Right ventricle myocardium superior (tissue), 1 donor: Measurements from ENCODE around the gene SH3GL2. TPM values are rescaled to one million over a fixed set of nuclear protein-coding genes. Genes with fewer than 3 reads are reported as not detected.
A peak's percentile ranks its signal among the peaks of the same experiment; 100 is the strongest.

Experiments
- ATAC-seq: fragments of 200-7000 bp; cut with Tn5 transposase; one replicate; pipeline ENCODE4 v1.9.1; 2020; ENCODE audit warnings: mild to moderate bottlenecking; ENCODE audit not compliant: poor library complexity
- DNase-seq: peaks from one replicate; pipeline ENCODE4 v3.0.0-alpha.2; 2020
- intact Hi-C: fragments of 100-400 bp; cut with DNase I; formaldehyde crosslinking; loops from one replicate; pipeline ENCODE4 v1.11.2; 2022
- long read RNA-seq: library from polyadenylated mRNA; unstranded; transcript quantifications from one replicate; pipeline ENCODE4 v2.0.0, GENCODE V29; 2021
- total RNA-seq: library from RNA; stranded (reverse); fragmentation: NEBNext Ultra II Directional; extraction: Animal tissue kit (Norgen Biotek cat#: 25700); gene quantifications from one replicate; pipeline ENCODE4 v1.2.1, GENCODE V29; 2021
- donor health status: DM: no; HTN: yes; CAD: no; lungs with severe emphysema.

SH3GL2 gene
- not detected for total RNA-seq
- long read RNA-seq, result 0 reads

GRCh38 chr9:17578911-17579793, at the start of gene SH3GL2:
Gene SH3GL2 (plus strand): TSS chr9:17579066.
- peak; percentile 44 for DNase-seq
- intact Hi-C loops, result no loop called here
- peak; percentile 63 for ATAC-seq

- intact Hi-C loops, result loop anchor here (2.0 to 5.0 kb wide), 2 partner anchors 271 to 686 kb away; no protein-coding TSS in a partner anchor
- DNase-seq (no peak), ATAC-seq (peak; percentile 55)
Measured at GRCh38 chr9:17531642-17532254, 47.1 kb upstream of the SH3GL2 start.

- DNase-seq (no peak), ATAC-seq (no peak)
- intact Hi-C loops, result loop anchor here (5.0 kb wide), 1 partner anchor 685 kb away; no protein-coding TSS in a partner anchor
Measured at GRCh38 chr9:17532461-17532860, 46.4 kb upstream of the SH3GL2 start.

GRCh38 chr9:17535176-17535575, 43.7 kb upstream of the SH3GL2 start:
- DNase-seq, result no peak
- no peak for ATAC-seq
- intact Hi-C loops, result no loop called here

DNA sequence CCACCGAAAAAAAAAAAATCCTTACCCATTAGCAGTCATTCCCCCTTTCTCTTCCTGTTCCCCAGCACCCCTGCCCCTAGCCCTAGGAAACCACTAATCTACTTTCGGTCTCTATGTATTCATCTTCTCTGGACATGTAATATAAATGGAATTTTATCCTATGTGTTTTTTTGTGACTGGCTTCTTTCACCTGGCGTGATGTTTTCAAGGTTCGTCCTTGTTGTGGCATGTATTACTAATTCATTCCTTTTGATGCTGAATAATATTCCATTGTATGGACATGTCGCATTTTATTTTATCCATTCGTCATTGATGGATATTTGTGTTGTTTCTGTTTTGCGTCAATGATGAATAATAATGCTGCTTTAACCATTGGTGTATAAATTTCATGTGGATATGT, 42.8 kb upstream of the SH3GL2 start:
- DNase-seq, result no peak
- ATAC-seq, result no peak
- intact Hi-C loops, result no loop called here

DNA sequence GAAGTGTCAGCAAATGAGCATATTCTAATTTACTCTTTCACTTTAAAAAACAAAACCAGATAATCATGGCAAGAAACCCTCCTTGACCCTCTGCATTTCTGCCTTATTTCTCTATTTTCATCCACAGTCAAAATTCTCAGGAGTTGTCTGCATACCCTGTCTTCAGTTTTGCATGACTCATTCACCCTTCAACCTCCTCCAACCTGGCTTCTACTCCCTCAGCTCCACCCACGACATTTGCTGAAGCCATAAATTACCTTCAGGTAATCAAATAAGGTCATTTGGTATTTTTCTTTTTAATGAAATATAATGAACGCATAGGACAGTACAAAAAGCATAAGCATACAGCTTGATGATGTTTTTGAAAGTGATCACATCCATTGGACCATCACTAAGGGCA, 27.8 kb upstream of the SH3GL2 start:
- ATAC-seq, result no peak

GRCh38 chr9:17555362-17556054, 23.4 kb upstream of the SH3GL2 start:
- intact Hi-C loops, result no loop called here
- ATAC-seq (no peak), DNase-seq (no peak)

More for the DNA sequence above, 27.8 kb upstream of the SH3GL2 start:
- DNase-seq, result no peak
- intact Hi-C loops, result no loop called here

GRCh38 chr9:17556255-17556654, 22.6 kb upstream of the SH3GL2 start:
- ATAC-seq (no peak), DNase-seq (no peak)
- intact Hi-C loops, result no loop called here

DNA sequence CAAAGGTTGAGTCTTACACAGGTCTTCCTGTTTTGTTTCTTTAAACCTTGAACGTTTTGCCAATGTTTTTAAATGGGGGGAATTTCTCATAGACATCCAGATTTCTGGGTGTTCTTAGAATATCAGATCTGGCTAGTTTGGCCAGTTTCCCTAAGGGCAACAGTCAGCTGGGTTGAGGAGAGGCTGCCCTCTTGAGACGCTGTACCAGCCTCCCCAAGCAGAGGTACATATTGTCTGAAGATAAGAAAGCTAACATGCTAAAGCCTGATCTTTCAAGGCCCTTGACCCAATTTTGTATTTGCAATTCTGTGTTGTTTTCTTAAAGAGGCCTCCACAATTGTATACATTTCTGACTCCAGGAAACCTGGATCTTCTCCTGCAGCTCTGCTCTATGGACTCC, 21.9 kb upstream of the SH3GL2 start:
- ATAC-seq (no peak), DNase-seq (no peak)
- intact Hi-C loops, result no loop called here

GRCh38 chr9:17571825-17572224, 7.0 kb upstream of the SH3GL2 start:
- ATAC-seq (no peak), DNase-seq (no peak)
- intact Hi-C loops, result no loop called here

GRCh38 chr9:17574342-17574741, 4.5 kb upstream of the SH3GL2 start:
- intact Hi-C loops, result no loop called here
- DNase-seq, result no peak
- ATAC-seq, result no peak

GRCh38 chr9:17578577-17578910, 322 bp upstream of the SH3GL2 start:
- intact Hi-C loops, result no loop called here
- peak; percentile 35 for DNase-seq
- ATAC-seq, result no peak

- intact Hi-C loops, result no loop called here
- DNase-seq, result no peak
Measured at GRCh38 chr9:17580119-17580518, 1.3 kb downstream of the SH3GL2 start.

GRCh38 chr9:17587113-17587512, 8.2 kb downstream of the SH3GL2 start:
- intact Hi-C loops, result no loop called here
- no peak for DNase-seq
- no peak for ATAC-seq

More at GRCh38 chr9:17580119-17580518, 1.3 kb downstream of the SH3GL2 start:
- no peak for ATAC-seq

GRCh38 chr9:17588395-17588794, 9.5 kb downstream of the SH3GL2 start:
- ATAC-seq (no peak), DNase-seq (no peak)
- intact Hi-C loops, result no loop called here

GRCh38 chr9:17588941-17589340, 10.1 kb downstream of the SH3GL2 start:
- intact Hi-C loops, result no loop called here
- DNase-seq (no peak), ATAC-seq (no peak)

DNA sequence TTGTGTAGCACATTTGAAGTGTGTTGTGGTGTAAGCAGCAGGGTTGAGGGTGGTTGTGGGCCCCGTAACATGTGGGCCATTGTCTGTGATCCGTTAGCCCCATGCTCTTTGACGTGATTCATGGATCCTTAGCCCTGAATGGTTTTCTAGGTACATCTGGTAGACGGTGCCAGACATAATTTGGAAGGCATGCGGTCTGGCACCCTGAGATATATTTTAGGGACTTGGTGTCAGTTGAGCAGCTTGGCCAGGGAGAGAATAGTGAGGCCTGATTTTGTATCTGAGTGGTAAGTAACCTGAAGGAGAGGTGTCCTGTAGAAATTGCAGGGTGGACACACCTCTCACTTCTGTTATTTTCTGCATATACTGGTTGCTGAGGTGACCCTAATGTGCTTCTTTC, 10.9 kb downstream of the SH3GL2 start:
- intact Hi-C loops, result no loop called here
- peak; percentile 46 for ATAC-seq
- DNase-seq, result no peak

DNA sequence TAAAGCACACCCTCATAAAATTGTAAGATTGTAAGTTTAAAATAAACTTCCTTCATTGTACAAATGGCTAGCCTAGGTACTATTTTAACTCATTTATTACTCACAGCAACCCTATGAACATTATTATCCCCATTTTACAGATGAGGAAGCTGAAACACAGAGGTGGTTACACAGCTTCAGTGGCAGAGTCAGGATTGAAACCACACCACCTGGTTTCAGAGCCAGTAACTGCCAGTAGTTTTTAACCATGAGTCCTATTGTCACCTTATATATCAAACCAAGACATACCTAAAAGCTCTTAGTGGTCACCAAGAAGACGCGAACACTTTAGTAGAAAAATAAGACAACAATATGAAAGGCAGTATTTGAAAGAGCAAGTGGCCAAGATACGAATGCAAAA, 16.1 kb downstream of the SH3GL2 start:
- DNase-seq, result no peak
- intact Hi-C loops, result no loop called here
- ATAC-seq, result no peak

- no peak for DNase-seq
- no peak for ATAC-seq
- intact Hi-C loops, result no loop called here
Measured at GRCh38 chr9:17597977-17598376, 19.1 kb downstream of the SH3GL2 start.
